Measurements from ENCODE around the gene GSG1. TPM values are rescaled to one million over a fixed set of nuclear protein-coding genes. Genes with fewer than 3 reads are reported as not detected.

GSG1 gene
- total and polyA plus RNA-seq, 2 of the 8 experiments (the other 6 are each of a cell fraction or from before 2014, with no cell fraction given), result 0.89 to 1.4 TPM

- H4K91ac ChIP-seq (replicated peaks; ENCODE audit: insufficient read length, low read length), result no peak overlapping the region
- H3K23me2 ChIP-seq (ENCODE audit: low read depth, low read length), result no peaks in the 10 kb centered on the region
- no peak overlapping the region for H3K4me2 ChIP-seq (ENCODE audit: insufficient read depth in 1 of 2, low read depth in 2 of 2, low read length in 2 of 2)
- ChIA-PET POLR2A (ENCODE audit: partially characterized antibody) (interaction anchor here (0.7 kb wide), 1 partner anchor 20 kb away, joined by 3 read pairs; no protein-coding TSS in a partner anchor), CTCF (ENCODE audit: partially characterized antibody) (interaction anchor here (1.6 to 4.9 kb wide), 2 partner anchors 13 to 23 kb away, joined by 7 to 25 read pairs; no protein-coding TSS in a partner anchor)
- no peak overlapping the region; the same call in 1 of the 2 replicates for H2BK20ac ChIP-seq (ENCODE audit: low read length)
- H4K20me1 ChIP-seq (replicated peaks in 1 of 2; ENCODE audit: control insufficient read depth in 1 of 2, insufficient read depth in 2 of 2, low read length in 2 of 2), result no peaks in the 10 kb centered on the region
- peaks cover 2 to 5% of the 10 kb centered on the region in 2 experiments; a peak in 2 of 4 replicates for H3K9me3 ChIP-seq (ENCODE audit: insufficient read depth in 2 of 2, low read depth in 1 of 2, low read length in 1 of 2)
- no peak overlapping the region for H4K5ac ChIP-seq (ENCODE audit: insufficient read length, low read depth, low read length)
- no peak for DNase-seq (ENCODE audit: low read depth in 1 of 2, low spot score in 2 of 2)
- no peak overlapping the region for H3K56ac ChIP-seq (replicated peaks; ENCODE audit: insufficient read length, low read depth, low read length)
- H3K4me1 ChIP-seq (replicated peaks in 1 of 4; ENCODE audit: control insufficient read depth in 3 of 4, insufficient read depth in 4 of 4, low read length in 3 of 4), result peaks cover 0 to 13% (median 7%) of the 10 kb centered on the region in 4 experiments; a peak in 6 of 7 replicates
- H3K14ac ChIP-seq (ENCODE audit: insufficient read length), result no peak overlapping the region
- no peak overlapping the region for H2BK5ac ChIP-seq (ENCODE audit: low read depth, low read length)
- FAIRE-seq, result no peak
- no peak overlapping the region for H3K9ac ChIP-seq (replicated peaks in 1 of 4; ENCODE audit: extremely low read depth in 1 of 4, low read depth in 3 of 4, low read length in 3 of 4)
- no peak overlapping the region for H2AFZ ChIP-seq (ENCODE audit: low read length)
- H3K27me3 ChIP-seq (replicated peaks in 1 of 4; ENCODE audit: control insufficient read depth in 3 of 4, extremely low read depth in 1 of 4, insufficient read depth in 3 of 4, low read length in 3 of 4), result peaks cover 0 to 3% (median 0%) of the 10 kb centered on the region in 4 experiments; a peak in 1 of 7 replicates
- H3K23ac ChIP-seq (ENCODE audit: insufficient read length), result no peak overlapping the region
- no peak overlapping the region for H3K27ac ChIP-seq (ENCODE audit: low read depth, low read length)
- H3K18ac ChIP-seq (ENCODE audit: extremely low read depth, low read length), result no peak overlapping the region
- no peak overlapping the region for H3K4ac ChIP-seq (replicated peaks; ENCODE audit: insufficient read length, low read depth, low read length)
- no peaks in the 10 kb centered on the region for H3K79me1 ChIP-seq (ENCODE audit: low read depth, low read length)
- H3K79me2 ChIP-seq (ENCODE audit: control insufficient read depth in 1 of 2, insufficient read depth in 2 of 2, low read length in 2 of 2), result no peaks in the 10 kb centered on the region
- H3K4me3 ChIP-seq (ENCODE audit: extremely low read depth in 1 of 4, insufficient read depth in 2 of 4, low read depth in 3 of 4, low read length in 4 of 4), result no peak overlapping the region
- H3K36me3 ChIP-seq (ENCODE audit: control insufficient read depth in 2 of 4, insufficient read depth in 4 of 4, low read length in 3 of 4), result no peaks in the 10 kb centered on the region
- no peak overlapping the region for H2AK5ac ChIP-seq (ENCODE audit: low read depth, low read length)
- no peak overlapping the region for H2BK12ac ChIP-seq (ENCODE audit: low read depth, low read length)
- no peak overlapping the region for H2BK120ac ChIP-seq (replicated peaks; ENCODE audit: low read depth, low read length)
- TF ChIP-seq HDAC6 (IDR thresholded peaks at IDR 0.05; ENCODE audit: low read depth, low read length), result no peak
- no peak overlapping the region for H4K8ac ChIP-seq (ENCODE audit: extremely low read depth, insufficient read depth, low read length)
- 93% methylated on average over 6 of the region's 6 CpGs; no CpG with 5 or more reads in 1 of the 2 experiments for WGBS, 2 experiments (ENCODE audit: extremely low coverage in 1 of 2, insufficient coverage in 1 of 2, insufficient read length in 1 of 2, insufficient replicate concordance in 2 of 2, low coverage in 1 of 2, low lambda C conversion rate in 2 of 2, missing lambda C conversion rate in 1 of 2)
- no peak overlapping the region for H2BK15ac ChIP-seq (ENCODE audit: low read length)
These were observed 9.5 kb upstream of the GSG1 start for GRCh38 chr12:13112968-13113367.

Measured in H1 (cell line).